H1 (cell line): ENCODE data around the gene RNPEPL1. TPM values are rescaled to one million over a fixed set of nuclear protein-coding genes. Genes with fewer than 3 reads are reported as not detected.

Experiments
- CTCF ChIA-PET: fragments of 300-600 bp; sonication (Branson Sonifier 250); formaldehyde crosslinking; loops from one replicate; lab custom pipeline; 2021; ENCODE audit not compliant: partially characterized antibody; lab: Charles Lee
- POLR2A ChIA-PET: fragments of 300-600 bp; sonication (Branson Sonifier 250); formaldehyde crosslinking; loops from one replicate; lab custom pipeline; 2021; ENCODE audit warnings: inconsistent platforms; ENCODE audit not compliant: partially characterized antibody; lab: Charles Lee
- DNase-seq, 2 experiments: peaks; one replicate each; pipeline versions ENCODE4 v3.0.0 to v3.0.0-alpha.2; 2010 to 2022; ENCODE audit warnings: low spot score in 2 of 2, low read depth in 1 of 2, mixed read lengths in 1 of 2
- FAIRE-seq: peaks from 2 replicates; lab custom pipeline; 2011; peaks lifted over from hg19 to GRCh38; lab: Jason Lieb, UNC
- H2AFZ ChIP-seq: 2 replicates; pipeline ENCODE4 v1.8.1; 2012; ENCODE audit warnings: low read length, inconsistent platforms
- H2AK5ac ChIP-seq: 2 replicates; pipeline ENCODE4 v1.6.1; 2013; ENCODE audit warnings: low read depth, low read length
- H2BK120ac ChIP-seq: replicated peaks from 2 replicates; pipeline ENCODE3; 2013; ENCODE audit warnings: low read depth, low read length, inconsistent platforms
- H2BK12ac ChIP-seq: 2 replicates; pipeline ENCODE4 v1.6.1; 2013; ENCODE audit warnings: low read depth, low read length
- H2BK15ac ChIP-seq: 2 replicates; pipeline ENCODE4 v1.6.1; 2013; ENCODE audit warnings: low read length
- H2BK20ac ChIP-seq: 2 replicates; pipeline ENCODE4 v1.6.1; 2013; ENCODE audit warnings: low read length
- H2BK5ac ChIP-seq: 2 replicates; pipeline ENCODE4 v1.6.1; 2013; ENCODE audit warnings: low read depth, low read length
- H3K14ac ChIP-seq: 2 replicates; pipeline ENCODE4 v1.6.1; 2013; ENCODE audit warnings: inconsistent platforms; ENCODE audit not compliant: insufficient read length
- H3K18ac ChIP-seq: 2 replicates; pipeline ENCODE4 v1.6.1; 2013; ENCODE audit warnings: low read length; ENCODE audit errors: extremely low read depth
- H3K23ac ChIP-seq: 2 replicates; pipeline ENCODE4 v1.6.1; 2013; ENCODE audit warnings: inconsistent platforms; ENCODE audit not compliant: insufficient read length
- H3K23me2 ChIP-seq: 2 replicates; pipeline ENCODE4 v1.6.1; 2013; ENCODE audit warnings: low read depth, low read length
- H3K27ac ChIP-seq: 2 replicates; pipeline ENCODE4 v1.6.1; 2011; ENCODE audit warnings: low read depth, low read length, inconsistent platforms
- H3K27me3 ChIP-seq, 4 experiments: replicated peaks in 1 of 4; 1 replicate in 1 of 4; 2 replicates in 3 of 4; pipeline versions ENCODE4 v1.6.1 to v1.8.1; 2011 to 2013; ENCODE audit warnings: low read length in 3 of 4, mild to moderate bottlenecking in 3 of 4, inconsistent platforms in 2 of 4, mixed read lengths in 2 of 4, moderate library complexity in 1 of 4; ENCODE audit not compliant: control insufficient read depth in 3 of 4, insufficient read depth in 3 of 4; ENCODE audit errors: extremely low read depth in 1 of 4
- H3K36me3 ChIP-seq, 4 experiments: 2 replicates each; pipeline versions ENCODE4 v1.6.1 to v1.8.1; 2011 to 2013; ENCODE audit warnings: mild to moderate bottlenecking in 4 of 4, low read length in 3 of 4, moderate library complexity in 2 of 4, control low read depth in 1 of 4, inconsistent platforms in 1 of 4; ENCODE audit not compliant: insufficient read depth in 4 of 4, control insufficient read depth in 2 of 4
- H3K4ac ChIP-seq: replicated peaks from 2 replicates; pipeline ENCODE3; 2013; ENCODE audit warnings: low read length, low read depth, mixed read lengths, inconsistent platforms; ENCODE audit not compliant: insufficient read length
- H3K4me1 ChIP-seq, 4 experiments: replicated peaks in 1 of 4; 1 replicate in 1 of 4; 2 replicates in 3 of 4; pipeline versions ENCODE4 v1.6.1 to v1.8.1; 2011 to 2013; ENCODE audit warnings: low read length in 3 of 4, inconsistent platforms in 2 of 4, mixed read lengths in 1 of 4; ENCODE audit not compliant: insufficient read depth in 4 of 4, control insufficient read depth in 3 of 4
- H3K4me2 ChIP-seq, 2 experiments: 2 replicates each; pipeline versions ENCODE4 v1.6.1 to v1.8.1; 2011 to 2013; ENCODE audit warnings: low read depth in 2 of 2, low read length in 2 of 2, control low read depth in 1 of 2, inconsistent platforms in 1 of 2, mild to moderate bottlenecking in 1 of 2; ENCODE audit not compliant: insufficient read depth in 1 of 2
- H3K4me3 ChIP-seq, 4 experiments: fragments of 200-600, 300-600 bp in 1 of 4; sonication (generic), shearing (Covaris generic), sonication (Bioruptor Twin) in 1 of 4; 2 replicates each; pipeline versions ENCODE4 v1.5.1 to v1.8.1; 2011 to 2016; ENCODE audit warnings: low read length in 4 of 4, low read depth in 3 of 4, control low read depth in 2 of 4, inconsistent platforms in 2 of 4, mild to moderate bottlenecking in 2 of 4, mixed read lengths in 1 of 4, moderate library complexity in 1 of 4; ENCODE audit not compliant: insufficient read depth in 2 of 4; ENCODE audit errors: extremely low read depth in 1 of 4
- H3K56ac ChIP-seq: replicated peaks from 2 replicates; pipeline ENCODE3; 2013; ENCODE audit warnings: low read depth, mild to moderate bottlenecking, mixed read lengths, low read length, inconsistent platforms; ENCODE audit not compliant: insufficient read length
- H3K79me1 ChIP-seq: 2 replicates; pipeline ENCODE4 v1.6.1; 2013; ENCODE audit warnings: low read depth, low read length, control low read depth
- H3K79me2 ChIP-seq, 2 experiments: 2 replicates each; pipeline versions ENCODE4 v1.6.1 to v1.8.1; 2012 to 2013; ENCODE audit warnings: low read length in 2 of 2, mild to moderate bottlenecking in 2 of 2, inconsistent platforms in 1 of 2; ENCODE audit not compliant: insufficient read depth in 2 of 2, control insufficient read depth in 1 of 2
- H3K9ac ChIP-seq, 4 experiments: replicated peaks in 1 of 4; 1 replicate in 1 of 4; 2 replicates in 3 of 4; pipeline versions ENCODE4 v1.6.1 to v1.8.1; 2011 to 2013; ENCODE audit warnings: low read depth in 3 of 4, low read length in 3 of 4, control low read depth in 2 of 4, mild to moderate bottlenecking in 2 of 4, moderate library complexity in 2 of 4, inconsistent platforms in 1 of 4; ENCODE audit errors: extremely low read depth in 1 of 4
- H3K9me3 ChIP-seq, 2 experiments: 2 replicates each; pipeline versions ENCODE4 v1.6.1 to v1.8.1; 2012 to 2013; ENCODE audit warnings: mild to moderate bottlenecking in 2 of 2, moderate library complexity in 2 of 2, control low read depth in 1 of 2, inconsistent platforms in 1 of 2, low read depth in 1 of 2, low read length in 1 of 2, mixed read lengths in 1 of 2; ENCODE audit not compliant: insufficient read depth in 2 of 2
- H4K20me1 ChIP-seq, 2 experiments: replicated peaks in 1 of 2; 2 replicates each; pipeline versions ENCODE3 to v1.8.1; 2011 to 2013; ENCODE audit warnings: inconsistent platforms in 2 of 2, low read length in 2 of 2, mild to moderate bottlenecking in 1 of 2; ENCODE audit not compliant: insufficient read depth in 2 of 2, control insufficient read depth in 1 of 2
- H4K5ac ChIP-seq: 2 replicates; pipeline ENCODE4 v1.6.1; 2013; ENCODE audit warnings: low read length, low read depth, mixed read lengths, inconsistent platforms; ENCODE audit not compliant: insufficient read length
- H4K8ac ChIP-seq: 2 replicates; pipeline ENCODE4 v1.8.0; 2013; ENCODE audit warnings: mild to moderate bottlenecking, moderate library complexity, low read length, inconsistent platforms; ENCODE audit not compliant: insufficient read depth; ENCODE audit errors: extremely low read depth
- H4K91ac ChIP-seq: replicated peaks from 2 replicates; pipeline ENCODE3; 2013; ENCODE audit warnings: low read length, mixed read lengths, inconsistent platforms; ENCODE audit not compliant: insufficient read length
- BCL11A ChIP-seq, 2 experiments: IDR thresholded peaks; one replicate each; pipeline ENCODE4 v1.6.1; 2011; ENCODE audit warnings: low read depth in 2 of 2, low read length in 2 of 2, mild to moderate bottlenecking in 2 of 2
- CEBPB ChIP-seq: IDR thresholded peaks from 2 replicates; pipeline ENCODE4 v1.6.1; 2012; ENCODE audit warnings: low read depth, low read length
- EZH2 ChIP-seq: fragments of 200-600 bp; sonication (generic); IDR thresholded peaks from 2 replicates; pipeline ENCODE4 v1.7.1; 2012; ENCODE audit warnings: low read depth, mild to moderate bottlenecking, moderate library complexity, low read length, inconsistent platforms; ENCODE audit not compliant: severe bottlenecking
- JUN ChIP-seq: IDR thresholded peaks from 2 replicates; pipeline ENCODE4 v1.6.1; 2011; ENCODE audit warnings: low read depth, mild to moderate bottlenecking, improper control_type of control experiment, low read length
- NRF1 ChIP-seq: IDR thresholded peaks from 2 replicates; pipeline ENCODE4 v1.6.1; 2011; ENCODE audit warnings: mild to moderate bottlenecking, low read depth, low read length, improper control_type of control experiment
- POU5F1 ChIP-seq: IDR thresholded peaks from 2 replicates; pipeline ENCODE4 v1.6.1; 2011; ENCODE audit warnings: low read depth, mild to moderate bottlenecking, low read length, moderate library complexity
- RNF2 ChIP-seq: fragments of 200-900, 300-1000 bp; sonication (generic); IDR thresholded peaks from 2 replicates; pipeline ENCODE4 v1.7.1; 2016; ENCODE audit warnings: borderline replicate concordance, low read depth, mild to moderate bottlenecking, antibody characterized with exemption, low read length; ENCODE audit not compliant: poor library complexity, severe bottlenecking; ENCODE audit errors: missing control alignments
- SAP30 ChIP-seq: fragments of 300-600 bp; sonication (generic); IDR thresholded peaks from 2 replicates; pipeline ENCODE4 v1.7.1; 2012; ENCODE audit warnings: low read length, moderate library complexity, mild to moderate bottlenecking, inconsistent platforms; ENCODE audit not compliant: insufficient read depth, insufficient replicate concordance
- SIRT6 ChIP-seq: IDR thresholded peaks from one replicate; pipeline ENCODE4 v1.7.1; 2012; ENCODE audit warnings: low read length, inconsistent platforms
- SP2 ChIP-seq: IDR thresholded peaks from 2 replicates; pipeline ENCODE4 v1.6.1; 2012; ENCODE audit warnings: mild to moderate bottlenecking, low read length, inconsistent platforms
- SUZ12 ChIP-seq: fragments of 200-600 bp; sonication (generic); IDR thresholded peaks from 2 replicates; pipeline ENCODE4 v1.6.1; 2012; ENCODE audit warnings: mild to moderate bottlenecking, inconsistent platforms, low read length, moderate library complexity, mixed read lengths
- YY1 ChIP-seq: IDR thresholded peaks from 2 replicates; pipeline ENCODE4 v1.6.1; 2011; ENCODE audit warnings: low read depth, mild to moderate bottlenecking, low read length
- WGBS, 2 experiments: shearing (Covaris generic) in 1 of 2; methylation state at CpG; one replicate each; pipeline versions ENCODE4 v1.1.6 to v1.1.7; 2013 to 2015; ENCODE audit warnings: low lambda C conversion rate in 2 of 2, mixed read lengths in 2 of 2, inconsistent platforms in 1 of 2, low coverage in 1 of 2, missing lambda C conversion rate in 1 of 2; ENCODE audit not compliant: insufficient replicate concordance in 2 of 2, insufficient coverage in 1 of 2, insufficient read length in 1 of 2; ENCODE audit errors: extremely low coverage in 1 of 2, missing lambda C conversion rate in 1 of 2; 5-methylcytosine and 5-hydroxymethylcytosine counted together
- polyA plus RNA-seq, 7 experiments: library from polyadenylated mRNA; depleted of rRNA in 3 of 7; stranded (reverse) in 5 of 7; unstranded in 2 of 7; fragments of >200 nt in 5 of 7; fragments of 200-250 nt in 2 of 7; gene quantifications; 1 replicate in 5 of 7; 2 replicates in 1 of 7; 4 replicates in 1 of 7; pipeline versions ENCODE4 v1.2.1 to v1.2.3, GENCODE V29; 2011 to 2013; ENCODE audit warnings: missing spikeins in 2 of 7, mixed read lengths in 2 of 7
- total RNA-seq: library from RNA; stranded (reverse); fragmentation: NEBNext Ultra II Directional; extraction: Animal tissue kit (Norgen Biotek cat#: 25700); gene quantifications from 2 replicates; pipeline ENCODE4 v1.2.1, GENCODE V29; 2021

The RNPEPL1 gene
- total and polyA plus RNA-seq, 2 of the 8 experiments (the other 6 are each of a cell fraction or from before 2014, with no cell fraction given): 9.0 to 11.3 TPM

DNA sequence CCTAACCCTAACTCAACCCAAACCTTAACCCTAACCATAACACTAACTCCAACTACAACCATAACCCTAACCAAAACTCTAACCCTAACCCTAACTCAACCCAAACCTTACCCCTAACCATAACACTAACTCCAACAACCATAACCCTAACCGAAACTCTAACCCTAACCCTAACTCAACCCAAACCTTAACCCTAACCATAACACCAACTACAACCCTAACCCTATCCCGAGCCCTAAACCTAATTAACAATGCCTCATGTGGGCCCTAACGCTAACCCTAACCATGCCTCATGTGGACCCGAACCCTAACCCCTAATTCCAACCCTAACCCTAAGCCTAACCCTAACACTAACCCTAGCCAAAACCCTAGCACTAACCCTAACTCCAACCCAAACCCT, 45.5 kb downstream of the RNPEPL1 start:
- Histone ChIP-seq H3K23me2 (peaks cover 9% of the 10 kb centered on the region; the same call in 1 of the 2 replicates), H3K4ac (no peak overlapping the region), H2BK20ac (no peak overlapping the region), H2BK5ac (no peak overlapping the region)
- TF ChIP-seq JUN: no peak
- TF ChIP-seq SAP30: no peak
- no peak for TF ChIP-seq NRF1
- TF ChIP-seq CEBPB: no peak
- no peak for TF ChIP-seq SIRT6
- no peak for TF ChIP-seq EZH2
- no peak for TF ChIP-seq YY1
- TF ChIP-seq SUZ12: no peak
- no peak for TF ChIP-seq RNF2
- TF ChIP-seq POU5F1: no peak
- TF ChIP-seq BCL11A (IDR thresholded peaks at IDR 0.05; ENCODE audit: low read depth in 2 of 2, low read length in 2 of 2): no peak
- no peak for TF ChIP-seq SP2
- TF ChIP-seq, all 59 proteins: peak for 0
- H3K14ac ChIP-seq: no peak overlapping the region
- no peak overlapping the region for H2BK120ac ChIP-seq
- FAIRE-seq: no peak
- no peak overlapping the region for H3K18ac ChIP-seq
- no peaks in the 10 kb centered on the region for H4K20me1 ChIP-seq
- no peaks in the 10 kb centered on the region for H3K4me1 ChIP-seq
- H2AK5ac ChIP-seq: no peak overlapping the region
- no peak overlapping the region for H3K27ac ChIP-seq
- H3K56ac ChIP-seq: no peak overlapping the region
- H3K79me1 ChIP-seq: no peaks in the 10 kb centered on the region
- no peak overlapping the region for H4K5ac ChIP-seq
- ChIA-PET CTCF (no interaction called here), POLR2A (no interaction called here)
- H3K23ac ChIP-seq: no peak overlapping the region
- DNase-seq: no peak
- H3K79me2 ChIP-seq: no peaks in the 10 kb centered on the region
- H2BK15ac ChIP-seq: no peak overlapping the region
- H3K27me3 ChIP-seq: no peaks in the 10 kb centered on the region
- H4K91ac ChIP-seq: no peak overlapping the region
- 91 to 100% methylated on average over 2 to 4 of the region's 4 CpGs for WGBS, 2 experiments
- H3K4me3 ChIP-seq: no peak overlapping the region
- H3K9ac ChIP-seq: no peak overlapping the region
- H3K36me3 ChIP-seq: no peaks in the 10 kb centered on the region
- H2BK12ac ChIP-seq: no peak overlapping the region
- H3K9me3 ChIP-seq: peaks cover 30 to 34% of the 10 kb centered on the region in 2 experiments
- no peak overlapping the region for H2AFZ ChIP-seq
- H3K4me2 ChIP-seq: no peak overlapping the region
- no peak overlapping the region for H4K8ac ChIP-seq
